GM23338 (cell line): ENCODE results near the gene STAMBP. TPM values are rescaled to one million over a fixed set of nuclear protein-coding genes. Genes with fewer than 3 reads are reported as not detected.

Experiments
- ATAC-seq: fragments of 200-7000 bp; cut with Tn5 transposase; 3 replicates; pipeline ENCODE4 v1.9.1; 2020
- DNase-seq: peaks from one replicate; pipeline ENCODE4 v3.0.0-alpha.2; 2015; ENCODE audit warnings: low spot score
- H2AFZ ChIP-seq: fragments of 200-600 bp; sonication (generic); 2 replicates; pipeline ENCODE4 v1.8.0; 2016; ENCODE audit warnings: antibody characterized with exemption, mild to moderate bottlenecking, moderate library complexity
- H3F3A ChIP-seq: fragments of 200-600 bp; sonication (generic); replicated peaks from 2 replicates; pipeline ENCODE4 v1.8.0; 2017; ENCODE audit warnings: antibody characterized with exemption, mixed run types, low read depth
- H3K27ac ChIP-seq: fragments of 200-600 bp; sonication (generic); 2 replicates; pipeline ENCODE4 v1.6.1; 2016; ENCODE audit warnings: low read depth
- H3K27me3 ChIP-seq: fragments of 200-600 bp; sonication (generic); 2 replicates; pipeline ENCODE4 v1.8.0; 2016; ENCODE audit warnings: mild to moderate bottlenecking, mixed run types, moderate library complexity; ENCODE audit not compliant: insufficient read depth
- H3K36me3 ChIP-seq: fragments of 200-600 bp; sonication (generic); 2 replicates; pipeline ENCODE4 v1.8.0; 2016; ENCODE audit warnings: mild to moderate bottlenecking; ENCODE audit not compliant: insufficient read depth
- H3K4me1 ChIP-seq: fragments of 200-600 bp; sonication (generic); 2 replicates; pipeline ENCODE4 v1.8.0; 2016; ENCODE audit warnings: mild to moderate bottlenecking, moderate library complexity; ENCODE audit not compliant: insufficient read depth
- H3K4me2 ChIP-seq: fragments of 200-600 bp; sonication (generic); 2 replicates; pipeline ENCODE4 v1.7.1; 2017; ENCODE audit warnings: mixed run types
- H3K4me3 ChIP-seq: fragments of 200-600 bp; sonication (generic); 2 replicates; pipeline ENCODE4 v1.6.1; 2016; ENCODE audit warnings: mixed run types
- H3K79me2 ChIP-seq: fragments of 200-600 bp; sonication (generic); replicated peaks from 2 replicates; pipeline ENCODE4 v1.8.0; 2017; ENCODE audit warnings: mild to moderate bottlenecking; ENCODE audit not compliant: insufficient read depth
- H3K9me2 ChIP-seq: fragments of 200-600 bp; sonication (generic); 2 replicates; pipeline ENCODE4 v1.8.0; 2017; ENCODE audit not compliant: insufficient read depth
- H4K20me1 ChIP-seq: fragments of 200-600 bp; sonication (generic); replicated peaks from 2 replicates; pipeline ENCODE4 v1.8.0; 2017; ENCODE audit warnings: mild to moderate bottlenecking; ENCODE audit not compliant: insufficient read depth
- H3K27ac Mint-ChIP-seq: 2 replicates; pipeline ENCODE4 v1.8.0; 2020; ENCODE audit warnings: inconsistent platforms, mild to moderate bottlenecking, moderate library complexity, mixed read lengths
- H3K27me3 Mint-ChIP-seq: 3 replicates; pipeline ENCODE4 v1.8.0; 2022; ENCODE audit warnings: low read depth, mild to moderate bottlenecking, moderate library complexity, mixed read lengths, inconsistent platforms; ENCODE audit not compliant: insufficient read depth, poor library complexity
- H3K36me3 Mint-ChIP-seq: 3 replicates; pipeline ENCODE4 v1.8.0; 2021; ENCODE audit warnings: low read depth, mild to moderate bottlenecking, inconsistent platforms, moderate library complexity, mixed read lengths
- H3K4me1 Mint-ChIP-seq: 3 replicates; pipeline ENCODE4 v1.8.0; 2020; ENCODE audit warnings: mild to moderate bottlenecking, inconsistent platforms, mixed read lengths
- H3K4me3 Mint-ChIP-seq: 3 replicates; pipeline ENCODE4 v1.8.0; 2021; ENCODE audit warnings: moderate library complexity, mild to moderate bottlenecking, inconsistent platforms, mixed read lengths
- H3K9me3 Mint-ChIP-seq: 3 replicates; pipeline ENCODE4 v1.8.0; 2020; ENCODE audit warnings: moderate library complexity, mild to moderate bottlenecking, inconsistent platforms, mixed read lengths
- CREB1 ChIP-seq: fragments of 250-450 bp; sonication (Bioruptor Pico); IDR thresholded peaks from 2 replicates; pipeline ENCODE4 v1.5.0; 2020; ENCODE audit warnings: low read depth, mild to moderate bottlenecking, moderate library complexity
- CTCF ChIP-seq, 2 experiments: fragments of 200-600 bp in 1 of 2; sonication (generic) in 1 of 2; conservative IDR thresholded peaks; 2 replicates each; pipeline versions ENCODE4 v1.5.1 to v1.6.1; 2016 to 2017; ENCODE audit warnings: antibody characterized with exemption in 2 of 2, low read depth in 2 of 2, mild to moderate bottlenecking in 2 of 2, moderate library complexity in 1 of 2
- ETS1 ChIP-seq: IDR thresholded peaks from 2 replicates; pipeline ENCODE4 v1.6.1; 2016; ENCODE audit warnings: antibody characterized with exemption
- EZH2 ChIP-seq: fragments of 200-600 bp; sonication (generic); IDR thresholded peaks from one replicate; pipeline ENCODE4 v1.8.0; 2017; ENCODE audit warnings: antibody characterized with exemption, mild to moderate bottlenecking, low read depth; ENCODE audit not compliant: unreplicated experiment
- EZH2phosphoT487 ChIP-seq: fragments of 200-600 bp; sonication (generic); IDR thresholded peaks from one replicate; pipeline ENCODE4 v1.8.1; 2018; ENCODE audit warnings: antibody characterized with exemption; ENCODE audit not compliant: unreplicated experiment
- NANOG ChIP-seq: IDR thresholded peaks from 2 replicates; pipeline ENCODE4 v1.6.1; 2016; ENCODE audit warnings: antibody characterized with exemption, borderline replicate concordance
- POLR2AphosphoS5 ChIP-seq: IDR thresholded peaks from 2 replicates; pipeline ENCODE4 v1.6.1; 2016; ENCODE audit warnings: antibody characterized with exemption, low read depth
- REST ChIP-seq: IDR thresholded peaks from one replicate; pipeline ENCODE4 v1.6.1; 2018; ENCODE audit warnings: antibody characterized with exemption; ENCODE audit not compliant: unreplicated experiment
- STAT1 ChIP-seq: IDR thresholded peaks from one replicate; pipeline ENCODE4 v1.6.1; 2016; ENCODE audit warnings: antibody characterized with exemption; ENCODE audit not compliant: unreplicated experiment
- ZNF114 ChIP-seq: fragments of 250-450 bp; sonication (Bioruptor Pico); IDR thresholded peaks from 2 replicates; pipeline ENCODE4 v1.5.0; 2020; ENCODE audit warnings: mild to moderate bottlenecking, moderate library complexity
- ZNF462 ChIP-seq: fragments of 250-450 bp; sonication (Bioruptor Pico); IDR thresholded peaks from 2 replicates; pipeline ENCODE4 v1.5.0; 2020; ENCODE audit warnings: mild to moderate bottlenecking, moderate library complexity
- polyA plus RNA-seq: library from polyadenylated mRNA; unstranded; fragments of >200 nt; fragmentation: Nextera tagmentation; extraction: Ambion mirVana; gene quantifications from 2 replicates; pipeline ENCODE4 v1.2.1, GENCODE V29; 2016
- total RNA-seq: library from RNA; depleted of rRNA; stranded (reverse); fragments of >200 nt; shearing (Covaris generic); gene quantifications from 2 replicates; pipeline ENCODE4 v1.2.3, GENCODE V29; 2014

The STAMBP gene
- total and polyA plus RNA-seq, 2 experiments from 2014 or later: 33.9 to 106 TPM

- TF ChIP-seq POLR2AphosphoS5: no peak
- TF ChIP-seq EZH2: no peak
These were observed 31.2 kb downstream of the STAMBP start (continued) for GRCh38 chr2:73859721-73860586.

GRCh38 chr2:73862987-73863386, 34.2 kb downstream of the STAMBP start:
- Mint-ChIP-seq H3K4me1 (no peaks in the 10 kb centered on the region; the same call in 2 of the 3 replicates), H3K4me3 (no peak overlapping the region), H3K9me3 (no peaks in the 10 kb centered on the region), H3K36me3 (peaks cover 37% of the 10 kb centered on the region), H3K27me3 (peaks cover 1% of the 10 kb centered on the region), H3K27ac (no peak overlapping the region)
- H3K79me2 ChIP-seq: no peaks in the 10 kb centered on the region
- 0 out of 2 replicates have a peak, but pooled peaks cover 4% of the 10 kb centered on the region for H4K20me1 ChIP-seq
- no peaks in the 10 kb centered on the region for H3K9me2 ChIP-seq
- no peak overlapping the region for H3K4me3 ChIP-seq
- ATAC-seq (no peak), DNase-seq (no peak)
- no peak overlapping the region for H3K4me2 ChIP-seq
- no peaks in the 10 kb centered on the region for H3K4me1 ChIP-seq
- no peak overlapping the region for H2AFZ ChIP-seq
- H3K36me3 ChIP-seq: peaks cover 41% of the 10 kb centered on the region
- no peak overlapping the region for H3K27ac ChIP-seq
- no peaks in the 10 kb centered on the region for H3F3A ChIP-seq
- H3K27me3 ChIP-seq: no peaks in the 10 kb centered on the region
- TF ChIP-seq POLR2AphosphoS5 (no peak), NANOG (no peak), EZH2phosphoT487 (no peak), CTCF (conservative IDR thresholded peaks at IDR 0.05; ENCODE audit: low read depth in 2 of 2) (no peak), EZH2 (no peak), STAT1 (no peak), REST (no peak), CREB1 (CRISPR knock-in tag) (no peak), ZNF462 (CRISPR knock-in tag) (no peak), ZNF114 (CRISPR knock-in tag) (no peak), ETS1 (no peak)
